HG03565 (cell line): Measurements from ENCODE around the gene KCNN1.
"Not testable (repeated sequence)": the region's sequence is repeated elsewhere in the genome, so short reads cannot be mapped to it uniquely, and the experiment has no call there.

Source experiments
- ATAC-seq: cut with Tn5 transposase; IDR thresholded peaks from one replicate; pipeline ENCODE4 v1.9.1; 2021; ENCODE audit warnings: mild to moderate bottlenecking, moderate library complexity; ENCODE audit not compliant: unreplicated experiment

Gene KCNN1

DNA sequence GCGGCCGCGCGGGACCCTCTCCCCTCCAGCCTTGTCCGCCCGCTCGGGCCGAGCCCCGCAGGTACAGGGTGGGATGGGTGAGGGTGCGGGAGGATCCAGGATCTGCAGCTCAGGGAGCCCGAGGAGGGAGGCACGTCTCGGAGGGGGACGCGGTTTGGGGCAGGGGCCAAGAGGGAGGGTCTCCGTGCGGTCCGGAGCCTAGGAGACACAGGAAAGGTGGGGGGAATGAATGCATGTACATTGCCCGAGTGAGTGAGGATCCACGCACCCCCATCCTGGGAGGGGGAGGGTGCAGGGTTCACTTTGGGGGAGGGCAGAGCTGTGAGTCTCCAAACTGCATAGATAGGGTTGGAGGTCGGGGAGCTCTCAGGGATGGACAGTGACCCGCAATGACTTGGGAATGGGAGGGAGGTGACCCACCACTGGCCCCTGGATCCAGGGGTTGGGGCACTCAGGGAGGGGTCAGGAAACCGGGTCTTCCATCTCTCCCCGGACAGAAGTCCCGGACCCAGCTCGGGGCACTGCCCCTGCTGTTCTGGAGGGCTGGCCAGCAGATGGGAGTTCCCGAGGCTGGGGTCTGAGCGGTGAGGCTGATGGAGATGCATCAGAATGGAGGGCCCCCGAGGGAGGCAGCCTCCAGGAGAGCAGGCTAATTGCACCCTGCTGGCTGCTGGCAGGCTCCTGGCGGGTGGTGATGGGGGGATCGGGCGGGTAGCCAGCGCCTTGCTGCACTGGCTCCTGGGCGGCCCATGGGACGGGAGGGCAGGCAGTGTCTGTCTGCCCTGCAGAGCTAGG, 547 bp downstream of the KCNN1 start:
- no peak for ATAC-seq

DNA sequence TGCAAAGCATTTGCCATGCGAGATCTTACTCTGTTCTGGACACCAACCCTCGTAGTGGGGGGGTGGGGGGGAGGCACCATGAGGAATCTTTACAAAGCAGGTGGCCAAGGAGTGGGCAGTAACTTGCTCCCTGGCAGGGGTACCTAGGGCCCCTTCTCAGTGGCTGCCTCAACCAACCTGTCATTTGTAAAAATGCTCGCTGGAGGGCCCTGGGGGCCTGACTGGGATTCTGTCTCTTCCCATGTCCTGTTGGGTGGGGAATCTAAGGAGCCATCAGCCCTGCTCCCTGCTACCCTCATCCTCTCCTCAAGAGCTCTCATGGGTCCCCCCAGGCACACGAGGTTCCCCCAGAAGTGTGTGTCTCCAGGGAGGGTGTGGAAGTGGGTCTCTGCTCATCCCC, 1.5 kb downstream of the KCNN1 start:
- no peak for ATAC-seq

DNA sequence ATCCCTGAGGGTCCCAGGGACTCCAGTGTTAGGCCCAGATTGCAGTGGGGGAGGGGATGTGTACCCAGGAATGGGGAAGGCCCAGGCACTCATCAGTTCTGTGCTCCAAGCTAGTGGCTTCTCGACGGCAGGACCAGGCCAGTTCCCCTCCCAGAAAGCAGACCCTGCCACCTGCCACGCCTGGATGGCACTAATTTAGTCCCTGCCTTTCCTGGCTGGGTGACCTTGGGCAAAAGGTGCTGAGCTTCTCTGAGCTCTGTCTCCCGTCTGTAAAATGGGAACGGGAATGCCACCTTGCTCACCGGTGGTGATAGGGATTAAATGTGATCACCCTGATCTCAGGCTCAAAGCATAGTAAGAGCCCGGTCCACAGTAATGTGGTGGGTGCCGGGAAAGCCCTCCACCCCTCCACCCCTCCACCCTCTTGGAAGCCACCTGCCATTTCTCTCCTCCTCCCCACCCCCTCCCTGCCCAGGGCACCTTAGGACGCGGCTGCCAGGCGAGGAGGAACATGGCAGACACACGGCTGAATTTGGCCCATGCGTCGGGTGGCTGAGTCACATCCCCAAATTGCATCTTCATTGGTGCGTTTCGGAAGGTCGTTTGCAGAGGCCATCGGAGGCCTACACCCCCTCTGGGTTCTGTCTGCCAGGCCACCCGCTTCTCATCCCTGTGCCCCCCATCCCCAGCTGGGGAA, 2.3 kb downstream of the KCNN1 start:
- no peak for ATAC-seq

DNA sequence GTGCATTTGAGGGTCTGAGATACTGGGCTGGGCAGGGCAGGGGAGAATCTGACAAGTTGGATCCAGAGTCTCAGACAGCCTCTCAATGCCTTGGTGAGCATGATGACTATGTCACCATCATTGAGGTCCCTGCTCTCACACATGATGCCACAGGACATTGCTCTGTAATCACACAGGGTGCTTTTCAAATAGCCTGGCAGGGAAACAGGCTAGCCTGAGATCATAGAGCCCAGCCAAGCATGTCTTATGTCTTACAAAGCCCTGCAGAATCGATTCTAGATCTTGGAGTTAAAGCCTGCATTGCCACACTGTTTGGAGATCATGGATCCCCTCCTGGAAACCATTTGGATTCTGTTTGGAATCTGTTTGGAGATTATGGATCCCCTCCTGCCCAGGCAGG, 5.3 kb downstream of the KCNN1 start:
- no peak for ATAC-seq

DNA sequence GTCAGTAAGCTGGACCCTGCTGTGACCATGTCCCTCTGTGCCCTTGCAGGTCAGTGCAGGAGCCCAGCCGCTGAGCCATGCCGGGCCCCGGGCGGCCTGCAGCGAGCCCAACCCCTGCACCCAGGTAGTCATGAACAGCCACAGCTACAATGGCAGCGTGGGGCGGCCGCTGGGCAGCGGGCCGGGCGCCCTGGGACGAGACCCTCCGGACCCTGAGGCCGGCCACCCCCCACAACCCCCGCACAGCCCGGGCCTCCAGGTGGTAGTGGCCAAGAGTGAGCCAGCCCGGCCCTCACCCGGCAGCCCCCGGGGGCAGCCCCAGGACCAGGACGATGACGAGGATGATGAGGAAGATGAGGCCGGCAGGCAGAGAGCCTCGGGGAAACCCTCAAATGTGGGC, 6.9 kb downstream of the KCNN1 start:
- ATAC-seq, result no peak

DNA sequence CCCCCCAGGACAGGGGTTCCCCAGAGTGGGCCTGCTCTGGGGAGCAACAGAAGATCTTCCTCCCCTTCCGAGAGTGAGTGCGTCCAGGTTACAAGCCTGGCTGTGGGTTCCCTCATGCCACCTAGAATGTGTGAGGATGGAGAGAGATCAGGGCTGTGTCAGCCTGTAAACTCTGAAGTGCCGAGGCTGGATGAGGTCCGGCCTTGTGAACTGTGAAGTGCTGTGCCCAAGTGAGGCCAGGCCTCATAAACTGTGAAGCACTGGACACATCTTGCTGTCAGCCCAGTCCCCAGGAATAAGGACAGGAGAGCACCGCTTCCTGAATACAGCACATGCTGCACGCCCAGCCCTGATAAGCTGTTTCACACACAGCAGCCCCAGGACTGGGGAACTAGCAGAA, 7.6 kb downstream of the KCNN1 start:
- no peak for ATAC-seq

DNA sequence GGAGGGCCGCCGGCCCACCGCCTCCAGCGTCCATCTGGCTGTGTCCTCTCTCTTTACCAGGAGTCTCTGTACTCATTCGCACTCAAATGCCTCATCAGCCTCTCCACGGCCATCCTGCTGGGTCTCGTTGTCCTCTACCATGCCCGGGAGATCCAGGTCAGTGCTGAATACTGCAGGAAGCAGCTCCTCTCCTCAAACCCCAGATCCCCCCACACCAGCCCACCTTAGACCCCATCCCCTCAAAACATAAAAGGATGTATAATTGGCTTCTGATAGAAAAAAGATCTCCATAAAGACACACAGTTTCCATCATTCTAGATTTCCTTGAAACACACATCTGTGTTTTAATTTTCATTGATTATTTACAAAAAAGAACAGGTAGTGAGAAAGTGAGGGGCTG, 8.1 kb downstream of the KCNN1 start:
- ATAC-seq, result no peak

DNA sequence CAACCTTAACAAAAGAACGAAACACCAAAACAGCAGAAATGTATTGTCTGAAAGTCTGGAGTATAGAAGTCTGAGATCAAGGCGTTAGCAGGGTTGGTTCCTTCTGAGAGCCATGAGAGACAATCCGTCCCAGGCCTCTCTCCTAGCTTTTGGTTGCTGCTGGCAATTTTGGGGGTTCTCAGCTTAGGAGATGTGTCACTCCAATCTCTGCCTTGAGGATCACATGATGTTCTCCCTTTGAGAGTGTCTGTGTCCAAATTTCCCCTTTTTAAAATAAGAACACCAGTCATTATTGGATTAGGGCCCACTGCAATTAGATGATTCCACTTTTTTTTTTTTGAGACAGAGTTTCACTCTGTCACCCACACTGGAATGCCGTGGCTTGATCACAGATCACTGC, 10.1 kb downstream of the KCNN1 start:
- ATAC-seq, result no peak

DNA sequence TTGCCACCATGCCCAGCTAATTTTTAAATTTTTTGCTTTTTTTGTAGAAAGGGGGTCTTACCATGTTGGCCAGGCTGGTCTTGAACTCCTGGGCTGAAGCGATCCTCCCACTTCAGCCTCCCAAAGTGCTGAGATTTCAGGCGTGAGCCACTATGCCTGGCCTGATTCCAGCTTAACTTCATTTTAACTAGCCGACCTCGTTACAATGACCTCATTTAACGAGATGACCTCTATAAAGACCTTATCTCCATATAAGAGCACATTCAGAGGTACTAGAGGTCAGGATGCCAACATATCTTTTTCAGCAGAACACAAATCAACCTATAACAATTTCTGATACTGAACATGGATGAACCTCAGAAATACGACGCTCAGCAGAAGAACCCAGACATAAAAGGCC, 10.6 kb downstream of the KCNN1 start:
- ATAC-seq, result no peak

DNA sequence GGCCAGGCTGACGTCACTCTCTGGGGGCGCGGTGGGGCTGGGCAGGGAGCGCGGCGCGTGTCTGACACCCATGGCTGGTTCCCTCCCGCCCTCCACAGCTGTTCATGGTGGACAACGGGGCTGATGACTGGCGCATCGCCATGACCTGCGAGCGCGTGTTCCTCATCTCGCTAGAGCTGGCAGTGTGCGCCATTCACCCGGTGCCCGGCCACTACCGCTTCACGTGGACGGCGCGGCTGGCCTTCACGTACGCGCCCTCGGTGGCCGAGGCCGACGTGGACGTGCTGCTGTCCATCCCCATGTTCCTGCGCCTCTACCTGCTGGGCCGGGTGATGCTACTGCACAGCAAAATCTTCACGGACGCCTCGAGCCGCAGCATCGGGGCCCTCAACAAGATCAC, 14.7 kb downstream of the KCNN1 start:
- no peak for ATAC-seq

DNA sequence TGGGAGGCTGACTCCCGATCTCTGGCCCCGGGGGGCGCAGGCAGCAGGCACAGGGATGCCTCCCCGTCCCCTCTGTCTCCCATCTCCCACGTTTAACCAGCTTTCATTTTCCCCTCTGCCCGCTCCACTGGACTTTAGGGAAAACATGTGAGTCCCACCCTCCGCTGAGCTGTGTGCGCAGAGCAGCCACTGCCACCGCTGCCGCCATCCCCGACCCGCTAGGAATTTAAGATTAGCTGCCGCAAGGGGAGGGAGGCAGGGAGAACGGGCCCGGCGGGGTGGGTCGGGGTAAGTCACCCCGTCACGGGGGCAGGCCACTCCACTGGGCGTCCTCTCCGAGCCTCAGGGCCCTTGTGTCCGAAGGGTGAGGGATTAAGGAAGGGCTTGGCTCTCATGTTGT, 15.5 kb downstream of the KCNN1 start:
- no peak for ATAC-seq

DNA sequence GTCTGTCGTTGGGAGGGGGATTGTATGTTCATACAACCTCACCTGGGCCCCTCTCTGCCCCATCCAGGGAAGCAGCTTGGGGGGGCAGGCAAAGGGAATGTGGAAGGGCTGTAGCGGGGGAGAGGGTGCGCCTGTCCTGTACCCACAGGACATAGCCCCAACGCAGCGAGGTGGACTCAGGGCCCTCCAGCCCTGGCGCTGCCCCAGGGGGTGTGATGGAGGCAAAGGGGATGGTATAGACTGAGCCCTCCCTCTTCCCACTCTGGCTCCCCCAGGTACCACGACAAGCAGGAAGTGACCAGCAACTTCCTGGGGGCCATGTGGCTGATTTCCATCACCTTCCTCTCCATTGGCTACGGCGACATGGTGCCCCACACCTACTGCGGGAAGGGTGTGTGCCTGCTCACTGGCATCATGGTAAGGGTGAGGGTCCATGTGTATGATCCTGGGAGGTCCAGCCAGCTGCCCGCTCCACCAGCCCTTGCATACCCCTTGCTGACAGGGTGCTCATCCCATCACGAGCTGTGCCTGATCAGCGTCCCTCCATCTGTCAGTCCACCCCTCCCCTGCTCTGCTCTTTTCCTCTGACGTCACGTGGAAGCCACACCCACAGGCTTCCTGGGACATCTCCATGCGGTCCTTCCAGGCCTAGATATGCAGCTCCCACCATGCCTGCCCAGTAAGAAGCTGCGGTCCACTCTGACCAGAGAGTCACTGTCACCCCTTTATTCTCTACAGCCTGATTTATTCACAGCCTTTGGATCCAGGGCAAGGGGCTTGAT, 18.3 kb downstream of the KCNN1 start:
- ATAC-seq, result no peak

DNA sequence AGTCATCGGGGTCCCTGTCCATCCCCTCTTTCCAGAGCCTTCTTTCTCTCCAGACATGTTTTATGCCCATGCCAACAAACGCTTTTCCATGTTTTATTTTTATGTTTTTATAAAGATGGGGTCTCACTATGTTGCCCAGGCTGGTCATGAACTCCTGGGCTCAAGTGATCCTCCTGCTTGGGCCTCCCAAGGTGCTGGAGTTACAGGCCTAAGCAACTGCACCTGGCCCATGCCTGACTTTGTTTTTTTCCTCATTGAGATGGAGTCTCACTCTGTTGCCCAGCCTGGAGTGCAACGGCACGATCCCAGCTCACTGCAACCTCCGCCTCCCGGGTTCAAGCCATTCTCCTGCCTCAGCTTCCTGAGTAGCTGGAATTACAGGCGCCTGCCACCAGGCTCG, 19.7 kb downstream of the KCNN1 start:
- ATAC-seq, result not testable (repeated sequence)

DNA sequence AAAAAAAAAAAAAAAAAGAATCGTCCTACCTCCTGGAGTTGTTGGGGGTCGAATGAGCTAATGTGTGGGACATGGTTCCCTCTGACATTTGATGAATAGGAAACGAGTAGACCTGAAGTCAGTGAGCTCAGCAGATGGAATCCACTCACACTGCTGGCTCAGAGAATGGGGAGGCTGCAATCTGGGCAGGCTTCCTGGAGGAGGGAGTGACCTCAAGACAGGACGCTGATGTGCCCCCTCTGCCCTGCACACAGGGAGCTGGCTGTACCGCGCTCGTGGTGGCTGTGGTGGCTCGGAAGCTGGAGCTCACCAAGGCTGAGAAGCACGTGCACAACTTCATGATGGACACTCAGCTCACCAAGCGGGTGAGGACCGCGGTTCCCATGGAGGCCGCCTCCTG, 21.3 kb downstream of the KCNN1 start:
- no peak for ATAC-seq

DNA sequence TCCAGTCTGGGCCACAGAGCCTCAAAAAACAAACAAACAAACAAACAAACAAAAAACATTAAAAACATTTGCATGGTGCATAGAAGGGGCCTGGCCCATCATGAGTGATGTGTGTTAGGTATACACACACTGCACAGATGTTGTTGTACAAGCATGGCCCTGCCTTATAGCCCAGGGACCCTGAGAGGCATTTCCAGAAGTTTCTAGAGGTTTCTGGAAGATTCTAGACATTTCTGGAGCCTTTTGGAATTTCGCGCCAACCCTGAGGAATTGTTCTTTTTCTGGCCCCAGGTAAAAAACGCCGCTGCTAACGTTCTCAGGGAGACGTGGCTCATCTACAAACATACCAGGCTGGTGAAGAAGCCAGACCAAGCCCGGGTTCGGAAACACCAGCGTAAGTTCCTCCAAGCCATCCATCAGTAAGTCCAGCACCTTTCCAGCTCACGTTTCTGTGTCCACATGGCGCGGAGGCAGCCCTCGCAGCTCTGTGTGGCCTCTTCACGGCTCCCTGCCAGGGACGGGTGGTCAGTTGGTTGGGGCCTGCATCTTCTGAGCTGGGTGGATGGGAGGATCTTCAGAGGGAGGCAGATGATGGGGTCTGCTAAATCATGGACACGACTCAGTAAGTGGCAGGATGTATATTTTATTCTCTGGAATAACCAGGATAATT, 22.7 kb downstream of the KCNN1 start:
- no peak for ATAC-seq

DNA sequence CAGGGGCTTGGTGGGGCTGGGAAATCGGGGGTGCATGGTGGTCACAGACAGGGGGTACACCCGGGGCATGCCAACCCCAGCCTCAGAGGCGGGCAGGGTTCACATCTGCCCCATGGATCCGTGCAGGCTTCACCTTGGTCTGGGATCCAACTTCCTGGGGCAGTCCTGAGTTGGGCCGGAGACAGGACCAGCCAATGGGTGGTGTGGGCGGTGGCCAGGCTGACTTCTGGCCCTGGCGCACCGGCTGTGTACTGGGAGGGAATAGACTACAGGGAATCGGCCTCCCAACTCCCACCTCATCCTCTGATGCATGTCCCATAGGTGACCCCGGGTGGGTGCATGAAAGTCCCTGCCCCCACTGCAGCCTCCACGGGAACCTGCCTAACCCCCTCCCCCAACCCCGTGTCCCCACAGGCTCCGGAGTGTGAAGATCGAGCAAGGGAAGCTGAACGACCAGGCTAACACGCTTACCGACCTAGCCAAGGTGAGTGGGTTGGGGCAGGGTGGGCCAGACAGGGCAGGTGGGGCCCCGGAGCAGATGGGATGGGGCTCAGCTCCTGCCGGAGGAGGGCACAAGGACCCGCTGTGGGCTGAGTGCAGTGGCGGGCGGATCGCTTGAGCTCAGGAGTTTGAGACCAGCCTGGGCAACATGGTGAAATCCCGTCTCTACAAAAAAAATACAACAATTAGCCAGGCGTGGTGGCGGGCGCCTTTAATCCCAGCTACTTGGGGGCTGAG, 26.3 kb downstream of the KCNN1 start:
- ATAC-seq, result no peak

DNA sequence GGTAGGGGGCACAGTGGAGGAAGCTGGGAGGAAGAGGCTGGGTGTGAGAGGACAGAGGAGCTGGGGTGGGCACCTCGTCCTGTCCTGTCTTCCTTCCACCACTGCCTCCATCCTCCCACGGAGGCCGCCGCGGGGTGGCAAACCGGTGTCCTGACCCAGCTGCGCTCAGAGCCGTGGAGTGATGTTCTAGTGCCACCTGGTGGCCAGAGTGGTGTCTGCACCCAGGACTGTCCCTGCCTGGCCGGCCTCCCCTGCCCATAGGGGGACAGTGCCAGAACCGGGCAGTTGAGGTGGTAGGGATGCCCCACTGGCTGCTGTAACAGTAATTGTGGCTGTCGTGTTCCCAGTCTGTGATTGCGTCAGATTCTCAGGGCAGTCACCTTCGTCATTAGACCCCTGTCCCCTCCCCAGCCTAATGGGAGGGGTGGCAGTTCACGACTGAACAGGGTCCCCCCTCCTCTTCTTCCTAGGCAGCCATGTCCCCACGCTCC, 30.0 kb downstream of the KCNN1 start:
- no peak for ATAC-seq

DNA sequence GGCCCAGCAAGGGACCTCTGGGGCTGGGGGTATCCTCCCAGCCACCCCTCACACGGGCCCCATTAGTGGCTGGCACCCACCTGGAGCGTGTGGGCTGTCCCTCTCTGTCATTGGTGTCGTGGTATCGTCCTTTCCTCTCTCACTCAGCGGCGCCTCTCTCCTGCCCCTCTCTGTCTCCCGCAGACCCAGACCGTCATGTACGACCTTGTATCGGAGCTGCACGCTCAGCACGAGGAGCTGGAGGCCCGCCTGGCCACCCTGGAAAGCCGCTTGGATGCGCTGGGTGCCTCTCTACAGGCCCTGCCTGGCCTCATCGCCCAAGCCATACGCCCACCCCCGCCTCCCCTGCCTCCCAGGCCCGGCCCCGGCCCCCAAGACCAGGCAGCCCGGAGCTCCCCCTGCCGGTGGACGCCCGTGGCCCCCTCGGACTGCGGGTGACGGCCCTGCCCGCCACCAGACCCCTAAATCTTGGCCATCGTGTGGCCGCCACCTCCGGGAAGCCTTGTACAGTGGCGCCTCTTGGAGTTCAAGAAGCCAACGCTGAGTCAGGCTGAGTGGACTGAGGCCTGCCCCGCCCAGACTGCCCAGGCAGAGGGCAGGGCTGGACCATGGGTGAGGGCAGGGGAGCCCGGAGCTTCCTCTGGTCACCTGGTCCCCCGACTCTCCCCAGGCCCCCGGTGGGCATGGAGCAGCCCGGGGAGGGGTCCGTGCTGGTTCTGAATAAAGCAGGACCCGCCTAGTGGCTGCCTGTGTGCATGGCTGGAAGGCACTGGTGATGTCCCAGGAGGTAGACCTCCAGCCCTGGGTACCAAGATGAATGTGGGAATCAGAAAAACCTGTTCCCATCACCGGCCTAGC, 31.3 kb downstream of the KCNN1 start:
- ATAC-seq, result no peak

DNA sequence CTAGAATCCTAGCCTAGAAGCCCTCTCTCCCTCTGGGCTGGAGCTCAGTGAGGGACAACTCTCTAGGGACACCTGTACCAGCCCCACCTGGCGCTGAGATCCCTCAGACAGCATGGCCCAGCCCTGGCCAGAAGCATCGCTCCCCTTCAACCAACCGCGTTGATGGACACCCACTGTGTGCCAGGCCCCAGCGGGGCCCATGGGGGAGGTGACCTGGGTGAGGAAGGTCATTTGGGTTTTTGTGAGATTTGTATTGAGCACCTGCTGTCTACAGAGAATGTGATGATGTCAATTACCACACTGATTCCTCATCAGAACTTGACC, 31.9 kb downstream of the KCNN1 start:
- ATAC-seq, result no peak
